ENCODE data around the gene RAD9B. TPM values are rescaled to one million over a fixed set of nuclear protein-coding genes. Genes with fewer than 3 reads are reported as not detected.
"Not testable (repeated sequence)": the region's sequence is repeated elsewhere in the genome, so short reads cannot be mapped to it uniquely, and the experiment has no call there.

The RAD9B gene
- total RNA-seq (2012; rRNA removed): 0.25 and 1.5 TPM in 2 replicates

GRCh38 chr12:110501752-110502738 is at the start of gene RAD9B, which contains the start of gene VPS29:
RAD9B (plus strand) TSS chr12:110502331; CDS start chr12:110502338, 7 bp downstream.
VPS29 (minus strand) TSS chr12:110502111; CDS start chr12:110502051, 60 bp downstream.
- peak within 1 kb of the TSS; percentile 87 for H3K4me3 ChIP-seq (ENCODE audit: low read length)
- no peaks in the 10 kb centered on the region for H3K27me3 ChIP-seq (ENCODE audit: control insufficient read depth, insufficient read depth, low read length)
- peaks cover 28% of the 10 kb centered on the region for H3K4me1 ChIP-seq (ENCODE audit: control insufficient read depth, insufficient read depth, low read length)
- peak within 1 kb of the TSS; percentile 94 for H3K9ac ChIP-seq (ENCODE audit: low read depth, low read length)
- H3K4me2 ChIP-seq (ENCODE audit: low read length): peak within 1 kb of the TSS; percentile 88
- no peaks in the 10 kb centered on the region for H3K36me3 ChIP-seq (ENCODE audit: insufficient read depth, low read length)
- no peaks in the 10 kb centered on the region for H3K9me3 ChIP-seq (replicated peaks; ENCODE audit: low read length)

GRCh38 chr12:110453569-110454296 is 48.4 kb upstream of the RAD9B start:
- H3K27me3 ChIP-seq (ENCODE audit: control insufficient read depth, insufficient read depth, low read length): no peaks in the 10 kb centered on the region
- H3K4me3 ChIP-seq (ENCODE audit: low read length): no peak overlapping the region
- peaks cover 5% of the 10 kb centered on the region for H3K36me3 ChIP-seq (ENCODE audit: insufficient read depth, low read length)
- no peak overlapping the region for H3K9ac ChIP-seq (ENCODE audit: low read depth, low read length)
- no peak overlapping the region for H3K4me2 ChIP-seq (ENCODE audit: low read length)
- no peaks in the 10 kb centered on the region for H3K9me3 ChIP-seq (replicated peaks; ENCODE audit: low read length)
- H3K4me1 ChIP-seq (ENCODE audit: control insufficient read depth, insufficient read depth, low read length): peaks cover 4% of the 10 kb centered on the region

GRCh38 chr12:110458756-110459155 is 43.4 kb upstream of the RAD9B start:
- no peak overlapping the region for H3K9ac ChIP-seq (ENCODE audit: low read depth, low read length)
- no peaks in the 10 kb centered on the region for H3K27me3 ChIP-seq (ENCODE audit: control insufficient read depth, insufficient read depth, low read length)
- H3K4me3 ChIP-seq (ENCODE audit: low read length): no peak overlapping the region
- H3K9me3 ChIP-seq (replicated peaks; ENCODE audit: low read length): no peaks in the 10 kb centered on the region
- H3K4me2 ChIP-seq (ENCODE audit: low read length): no peak overlapping the region
- no peaks in the 10 kb centered on the region for H3K4me1 ChIP-seq (ENCODE audit: control insufficient read depth, insufficient read depth, low read length)
- H3K36me3 ChIP-seq (ENCODE audit: insufficient read depth, low read length): peaks cover 4% of the 10 kb centered on the region

GRCh38 chr12:110461189-110461588 is 40.9 kb upstream of the RAD9B start:
- H3K4me3 ChIP-seq (ENCODE audit: low read length); H3K36me3 ChIP-seq (ENCODE audit: insufficient read depth, low read length): not testable (repeated sequence)

GRCh38 chr12:110465024-110465423 is 37.1 kb upstream of the RAD9B start:
- no peak overlapping the region for H3K9ac ChIP-seq (ENCODE audit: low read depth, low read length)
- no peaks in the 10 kb centered on the region for H3K9me3 ChIP-seq (replicated peaks; ENCODE audit: low read length)
- no peak overlapping the region for H3K4me2 ChIP-seq (ENCODE audit: low read length)
- H3K27me3 ChIP-seq (ENCODE audit: control insufficient read depth, insufficient read depth, low read length): no peaks in the 10 kb centered on the region
- peaks cover 5% of the 10 kb centered on the region for H3K36me3 ChIP-seq (ENCODE audit: insufficient read depth, low read length)
- H3K4me1 ChIP-seq (ENCODE audit: control insufficient read depth, insufficient read depth, low read length): peaks cover 13% of the 10 kb centered on the region
- no peak overlapping the region for H3K4me3 ChIP-seq (ENCODE audit: low read length)

More at GRCh38 chr12:110461189-110461588, 40.9 kb upstream of the RAD9B start:
- not testable (repeated sequence) for H3K4me2 ChIP-seq (ENCODE audit: low read length); H3K9ac ChIP-seq (ENCODE audit: low read depth, low read length); H3K4me1 ChIP-seq (ENCODE audit: control insufficient read depth, insufficient read depth, low read length); H3K27me3 ChIP-seq (ENCODE audit: control insufficient read depth, insufficient read depth, low read length); H3K9me3 ChIP-seq (replicated peaks; ENCODE audit: low read length)

- H3K4me2 ChIP-seq (ENCODE audit: low read length); H3K27me3 ChIP-seq (ENCODE audit: control insufficient read depth, insufficient read depth, low read length); H3K9me3 ChIP-seq (replicated peaks; ENCODE audit: low read length); H3K36me3 ChIP-seq (ENCODE audit: insufficient read depth, low read length); H3K4me3 ChIP-seq (ENCODE audit: low read length); H3K9ac ChIP-seq (ENCODE audit: low read depth, low read length): not testable (repeated sequence)
- peaks cover 13% of the 10 kb centered on the region for H3K4me1 ChIP-seq (ENCODE audit: control insufficient read depth, insufficient read depth, low read length)
Observed at GRCh38 chr12:110465765-110466164, 36.4 kb upstream of the RAD9B start.

- H3K4me1 ChIP-seq (ENCODE audit: control insufficient read depth, insufficient read depth, low read length): peaks cover 13% of the 10 kb centered on the region
- H3K9me3 ChIP-seq (replicated peaks; ENCODE audit: low read length): no peaks in the 10 kb centered on the region
- peak overlapping the region; percentile 93 for H3K4me3 ChIP-seq (ENCODE audit: low read length)
- H3K27me3 ChIP-seq (ENCODE audit: control insufficient read depth, insufficient read depth, low read length): no peaks in the 10 kb centered on the region
- peaks cover 5% of the 10 kb centered on the region for H3K36me3 ChIP-seq (ENCODE audit: insufficient read depth, low read length)
- H3K9ac ChIP-seq (ENCODE audit: low read depth, low read length): peak overlapping the region; percentile 92
- H3K4me2 ChIP-seq (ENCODE audit: low read length): peak overlapping the region; percentile 98
Observed at GRCh38 chr12:110466791-110467190, 35.3 kb upstream of the RAD9B start.

- Histone ChIP-seq H3K4me2 (ENCODE audit: low read length) (peak overlapping the region; percentile 98), H3K27me3 (ENCODE audit: control insufficient read depth, insufficient read depth, low read length) (no peaks in the 10 kb centered on the region), H3K4me3 (ENCODE audit: low read length) (peak overlapping the region; percentile 93), H3K4me1 (ENCODE audit: control insufficient read depth, insufficient read depth, low read length) (peaks cover 13% of the 10 kb centered on the region), H3K36me3 (ENCODE audit: insufficient read depth, low read length) (peaks cover 5% of the 10 kb centered on the region), H3K9me3 (replicated peaks; ENCODE audit: low read length) (no peaks in the 10 kb centered on the region), H3K9ac (ENCODE audit: low read depth, low read length) (peak overlapping the region; percentile 92)
Observed at GRCh38 chr12:110467847-110468213, 34.3 kb upstream of the RAD9B start.

- H3K4me3 ChIP-seq (ENCODE audit: low read length): peak within 1 kb of the TSS; percentile 93
- peak within 1 kb of the TSS; percentile 92 for H3K9ac ChIP-seq (ENCODE audit: low read depth, low read length)
- peaks cover 5% of the 10 kb centered on the region for H3K36me3 ChIP-seq (ENCODE audit: insufficient read depth, low read length)
- H3K4me1 ChIP-seq (ENCODE audit: control insufficient read depth, insufficient read depth, low read length): peaks cover 13% of the 10 kb centered on the region
- H3K9me3 ChIP-seq (replicated peaks; ENCODE audit: low read length): no peaks in the 10 kb centered on the region
- no peaks in the 10 kb centered on the region for H3K27me3 ChIP-seq (ENCODE audit: control insufficient read depth, insufficient read depth, low read length)
- peak within 1 kb of the TSS; percentile 98 for H3K4me2 ChIP-seq (ENCODE audit: low read length)
Observed at GRCh38 chr12:110468214-110469048, 33.7 kb upstream of the RAD9B start, which contains the start of the genes FAM216A and GPN3. FAM216A (plus strand) TSS chr12:110468845; CDS start chr12:110468876, 31 bp downstream. GPN3 (minus strand) TSS chr12:110468257; CDS start chr12:110468203, 54 bp downstream.

GRCh38 chr12:110475426-110475825 is 26.7 kb upstream of the RAD9B start:
- Histone ChIP-seq H3K9me3 (replicated peaks; ENCODE audit: low read length) (no peaks in the 10 kb centered on the region), H3K4me1 (ENCODE audit: control insufficient read depth, insufficient read depth, low read length) (no peaks in the 10 kb centered on the region), H3K9ac (ENCODE audit: low read depth, low read length) (no peak overlapping the region), H3K4me2 (ENCODE audit: low read length) (no peak overlapping the region), H3K36me3 (ENCODE audit: insufficient read depth, low read length) (peaks cover 1% of the 10 kb centered on the region), H3K4me3 (ENCODE audit: low read length) (no peak overlapping the region), H3K27me3 (ENCODE audit: control insufficient read depth, insufficient read depth, low read length) (no peaks in the 10 kb centered on the region)

All from skeletal muscle satellite cell (primary cell).